K562 (cell line): ENCODE data around the gene TTLL12. TPM values are rescaled to one million over a fixed set of nuclear protein-coding genes. Genes with fewer than 3 reads are reported as not detected.
A peak's percentile ranks its signal among the peaks of the same experiment; 100 is the strongest.

Source experiments
- CTBP1 ChIP-seq: fragments of 450-650 bp; IDR thresholded peaks from 2 replicates; pipeline ENCODE4 v1.6.1; 2016; ENCODE audit warnings: borderline replicate concordance
- DMBX1 ChIP-seq: fragments of 250-450 bp; sonication (Bioruptor Pico); IDR thresholded peaks from 2 replicates; pipeline ENCODE4 v1.8.0; 2022; ENCODE audit warnings: inconsistent platforms, mild to moderate bottlenecking, moderate library complexity, borderline replicate concordance
- EGR1 ChIP-seq: fragments of 450-650 bp; conservative IDR thresholded peaks from 2 replicates; pipeline ENCODE4 v1.6.1; 2017; ENCODE audit warnings: mild to moderate bottlenecking
- EP300 ChIP-seq: IDR thresholded peaks from 2 replicates; pipeline ENCODE4 v1.6.1; 2012; ENCODE audit warnings: low read length, improper control_type of control experiment
- ETV5 ChIP-seq: sonication (generic); formaldehyde crosslinking; IDR thresholded peaks from 2 replicates; pipeline ENCODE4 v1.4.0; 2020; ENCODE audit warnings: low read depth, mild to moderate bottlenecking, missing genetic modification reagents
- HDAC8 ChIP-seq: fragments of 450-650 bp; IDR thresholded peaks from 2 replicates; pipeline ENCODE4 v1.6.1; 2016; ENCODE audit warnings: mild to moderate bottlenecking, missing genetic modification characterization, moderate library complexity, missing compliant biosample characterization
- IFI16 ChIP-seq: fragments of 250-450 bp; sonication (Bioruptor Pico); IDR thresholded peaks from 2 replicates; pipeline ENCODE4 v2.1.2; 2022; ENCODE audit warnings: mild to moderate bottlenecking, inconsistent platforms
- JUNB ChIP-seq: fragments of 450-650 bp; formaldehyde crosslinking; conservative IDR thresholded peaks from 2 replicates; pipeline ENCODE4 v1.4.0; 2020; ENCODE audit warnings: mild to moderate bottlenecking
- LEF1 ChIP-seq: fragments of 450-650 bp; IDR thresholded peaks from 2 replicates; pipeline ENCODE4 v1.6.1; 2016; ENCODE audit warnings: mild to moderate bottlenecking
- MIER1 ChIP-seq: fragments of 450-650 bp; IDR thresholded peaks from 2 replicates; pipeline ENCODE4 v1.6.1; 2016; ENCODE audit warnings: antibody characterized with exemption, mild to moderate bottlenecking, low read depth
- MTA2 ChIP-seq: fragments of 450-650 bp; IDR thresholded peaks from 2 replicates; pipeline ENCODE4 v1.6.1; 2016; ENCODE audit warnings: low read depth
- PHF21A ChIP-seq: fragments of 450-650 bp; IDR thresholded peaks from 2 replicates; pipeline ENCODE4 v1.6.1; 2017; ENCODE audit warnings: low read depth, borderline replicate concordance
- PML ChIP-seq: IDR thresholded peaks from 2 replicates; pipeline ENCODE4 v1.6.1; 2012; ENCODE audit warnings: low read length, inconsistent platforms
- SP1 ChIP-seq: sonication (generic); formaldehyde crosslinking; IDR thresholded peaks from 2 replicates; pipeline ENCODE4 v1.8.1; 2022; ENCODE audit warnings: mild to moderate bottlenecking, missing genetic modification reagents
- TBP ChIP-seq: optimal IDR thresholded peaks from 2 replicates; pipeline ENCODE3; 2011; ENCODE audit warnings: low read depth, low read length, improper control_type of control experiment
- TOE1 ChIP-seq, 2 experiments: fragments of 450-650 bp in 1 of 2; sonication (generic) in 1 of 2; formaldehyde crosslinking in 1 of 2; IDR thresholded peaks; 2 replicates each; pipeline versions ENCODE4 v1.7.1 to v1.8.0; 2016 to 2022; ENCODE audit warnings: borderline replicate concordance in 2 of 2, mild to moderate bottlenecking in 2 of 2, antibody characterized with exemption in 1 of 2, inconsistent platforms in 1 of 2, low read depth in 1 of 2, missing genetic modification reagents in 1 of 2, moderate library complexity in 1 of 2
- polyA plus RNA-seq, 8 experiments: library from polyadenylated mRNA; depleted of rRNA in 4 of 8; stranded (reverse) in 5 of 8; unstranded in 3 of 8; fragments of >200 nt; fragmentation: Nextera tagmentation in 2 of 8; fragmentation: Illumina TruSeq in 1 of 8; extraction: Ambion mirVana in 2 of 8; extraction: Trizol in 1 of 8; gene quantifications; 2 replicates each; pipeline versions ENCODE4 v1.2.1 to v1.2.3, GENCODE V29; 2011 to 2014; ENCODE audit warnings: inconsistent platforms in 1 of 8, missing spikeins in 1 of 8
- total RNA-seq, 7 experiments: library from RNA; depleted of rRNA in 6 of 7; stranded (reverse); fragments of >200 nt in 6 of 7; fragmentation: Illumina TruSeq in 2 of 7; extraction: Trizol in 2 of 7; gene quantifications; 2 replicates each; pipeline versions ENCODE4 v1.2.1 to v1.2.3, GENCODE V29; 2011 to 2021; ENCODE audit warnings: low replicate concordance in 1 of 7
- TF ChIP-seq, protein P1 (sequence below), 2 experiments: fragments of 150-350 bp in 1 of 2; IDR thresholded peaks; 2 replicates each; pipeline ENCODE4 v1.6.1; 2012 to 2016; ENCODE audit warnings: low read depth in 2 of 2, low read length in 2 of 2, mild to moderate bottlenecking in 1 of 2, moderate library complexity in 1 of 2
- TF ChIP-seq, protein P2 (sequence below): fragments of 250-450 bp; sonication (Bioruptor Pico); IDR thresholded peaks from 2 replicates; pipeline ENCODE4 v1.9.0; 2021; ENCODE audit warnings: mild to moderate bottlenecking
- TF ChIP-seq, protein P3 (sequence below), 2 experiments: fragments of 450-650 bp in 1 of 2; sonication (generic) in 1 of 2; formaldehyde crosslinking in 1 of 2; IDR thresholded peaks in 1 of 2; conservative IDR thresholded peaks in 1 of 2; 2 replicates each; pipeline versions ENCODE4 v1.6.1 to v1.8.1; 2016 to 2023; ENCODE audit warnings: mild to moderate bottlenecking in 2 of 2, moderate library complexity in 2 of 2, inconsistent platforms in 1 of 2, missing genetic modification reagents in 1 of 2
- TF ChIP-seq, protein P4 (sequence below): sonication (generic); formaldehyde crosslinking; IDR thresholded peaks from 2 replicates; pipeline ENCODE4 v1.8.0; 2022; ENCODE audit warnings: mild to moderate bottlenecking, low read depth, missing genetic modification reagents

TTLL12 gene
- total and polyA plus RNA-seq, 9 of the 15 experiments (the other 6 are each of a cell fraction or from before 2014, with no cell fraction given) = 1.3 to 128 (median 43.0) TPM

DNA sequence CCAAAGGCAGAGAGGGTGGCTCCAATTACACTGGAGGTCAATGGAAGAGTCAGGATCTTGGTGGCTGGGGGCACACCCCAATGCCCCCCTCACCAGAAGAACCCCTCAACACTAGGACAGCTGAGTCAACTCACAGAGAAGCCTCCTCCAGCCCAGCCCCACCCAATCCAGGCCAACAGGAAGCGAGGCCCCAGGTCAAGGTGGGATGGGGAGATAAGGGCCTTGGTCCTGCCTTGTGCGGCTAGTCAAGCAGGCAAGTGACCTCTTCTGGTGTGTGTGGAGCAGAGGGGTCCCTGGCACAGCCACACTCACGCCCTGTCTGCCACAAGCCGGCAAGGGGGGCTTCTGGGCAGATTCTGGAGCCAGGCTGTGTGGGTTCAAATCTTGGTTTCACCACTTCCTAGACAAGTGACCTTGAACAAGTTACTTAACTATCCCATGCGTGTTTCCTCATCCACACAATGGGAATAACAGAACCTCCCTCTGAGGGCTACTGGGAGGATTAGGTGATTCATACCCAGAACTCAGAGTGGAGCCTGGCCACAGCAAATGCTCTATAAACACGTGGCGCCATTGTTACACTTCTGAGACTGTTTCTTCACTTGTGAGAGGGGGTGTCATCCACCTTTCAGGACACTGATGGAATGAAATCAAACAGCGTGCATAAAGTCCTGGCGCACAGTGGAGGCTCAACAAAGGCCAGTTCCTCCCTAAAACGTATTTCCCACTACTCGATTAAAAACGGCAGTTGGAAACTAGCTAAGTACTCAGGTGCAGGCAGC lies 3.2 kb downstream of the TTLL12 start (continued):
- TF ChIP-seq MIER1 = no peak
- TF ChIP-seq, protein P1, sequence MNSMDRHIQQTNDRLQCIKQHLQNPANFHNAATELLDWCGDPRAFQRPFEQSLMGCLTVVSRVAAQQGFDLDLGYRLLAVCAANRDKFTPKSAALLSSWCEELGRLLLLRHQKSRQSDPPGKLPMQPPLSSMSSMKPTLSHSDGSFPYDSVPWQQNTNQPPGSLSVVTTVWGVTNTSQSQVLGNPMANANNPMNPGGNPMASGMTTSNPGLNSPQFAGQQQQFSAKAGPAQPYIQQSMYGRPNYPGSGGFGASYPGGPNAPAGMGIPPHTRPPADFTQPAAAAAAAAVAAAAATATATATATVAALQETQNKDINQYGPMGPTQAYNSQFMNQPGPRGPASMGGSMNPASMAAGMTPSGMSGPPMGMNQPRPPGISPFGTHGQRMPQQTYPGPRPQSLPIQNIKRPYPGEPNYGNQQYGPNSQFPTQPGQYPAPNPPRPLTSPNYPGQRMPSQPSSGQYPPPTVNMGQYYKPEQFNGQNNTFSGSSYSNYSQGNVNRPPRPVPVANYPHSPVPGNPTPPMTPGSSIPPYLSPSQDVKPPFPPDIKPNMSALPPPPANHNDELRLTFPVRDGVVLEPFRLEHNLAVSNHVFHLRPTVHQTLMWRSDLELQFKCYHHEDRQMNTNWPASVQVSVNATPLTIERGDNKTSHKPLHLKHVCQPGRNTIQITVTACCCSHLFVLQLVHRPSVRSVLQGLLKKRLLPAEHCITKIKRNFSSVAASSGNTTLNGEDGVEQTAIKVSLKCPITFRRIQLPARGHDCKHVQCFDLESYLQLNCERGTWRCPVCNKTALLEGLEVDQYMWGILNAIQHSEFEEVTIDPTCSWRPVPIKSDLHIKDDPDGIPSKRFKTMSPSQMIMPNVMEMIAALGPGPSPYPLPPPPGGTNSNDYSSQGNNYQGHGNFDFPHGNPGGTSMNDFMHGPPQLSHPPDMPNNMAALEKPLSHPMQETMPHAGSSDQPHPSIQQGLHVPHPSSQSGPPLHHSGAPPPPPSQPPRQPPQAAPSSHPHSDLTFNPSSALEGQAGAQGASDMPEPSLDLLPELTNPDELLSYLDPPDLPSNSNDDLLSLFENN (IDR thresholded peaks at IDR 0.05; ENCODE audit: low read depth in 2 of 2, low read length in 2 of 2) = peak in 1 of 2 experiments; percentile 83; a peak in 2 of 4 replicates
- TF ChIP-seq MTA2 = peak; percentile 89
- peak; percentile 89 for TF ChIP-seq EP300
- peak; percentile 64 for TF ChIP-seq PML
- no peak for TF ChIP-seq JUNB
- no peak for TF ChIP-seq PHF21A
- peak; percentile 80 for TF ChIP-seq LEF1
- no peak for TF ChIP-seq TBP
- TF ChIP-seq, protein P2, sequence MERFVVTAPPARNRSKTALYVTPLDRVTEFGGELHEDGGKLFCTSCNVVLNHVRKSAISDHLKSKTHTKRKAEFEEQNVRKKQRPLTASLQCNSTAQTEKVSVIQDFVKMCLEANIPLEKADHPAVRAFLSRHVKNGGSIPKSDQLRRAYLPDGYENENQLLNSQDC (CRISPR knock-in tag) = no peak
- TF ChIP-seq ETV5 (CRISPR knock-in tag) = peak; percentile 96
- peak; percentile 19; the same call in 1 of the 2 replicates for TF ChIP-seq TOE1 (IDR thresholded peaks at IDR 0.05; ENCODE audit: borderline replicate concordance)
- no peak for TF ChIP-seq TOE1 (CRISPR knock-in tag; IDR thresholded peaks at IDR 0.05; ENCODE audit: borderline replicate concordance, low read depth)
- TF ChIP-seq, protein P3, sequence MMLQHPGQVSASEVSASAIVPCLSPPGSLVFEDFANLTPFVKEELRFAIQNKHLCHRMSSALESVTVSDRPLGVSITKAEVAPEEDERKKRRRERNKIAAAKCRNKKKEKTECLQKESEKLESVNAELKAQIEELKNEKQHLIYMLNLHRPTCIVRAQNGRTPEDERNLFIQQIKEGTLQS (IDR thresholded peaks at IDR 0.05) = peak; percentile 50; the same call in 1 of the 2 replicates
- TF ChIP-seq, protein P3 (CRISPR knock-in tag; conservative IDR thresholded peaks at IDR 0.05) = no peak
- 0 out of 2 replicates have a peak, but pooled peaks have one; percentile 80 for TF ChIP-seq CTBP1
- TF ChIP-seq DMBX1 (CRISPR knock-in tag) = peak; percentile 68
- no peak for TF ChIP-seq EGR1
- TF ChIP-seq SP1 = 0 out of 2 replicates have a peak, but pooled peaks have one; percentile 59
- TF ChIP-seq HDAC8 (tag) = no peak
- TF ChIP-seq IFI16 = no peak
- TF ChIP-seq, protein P4, sequence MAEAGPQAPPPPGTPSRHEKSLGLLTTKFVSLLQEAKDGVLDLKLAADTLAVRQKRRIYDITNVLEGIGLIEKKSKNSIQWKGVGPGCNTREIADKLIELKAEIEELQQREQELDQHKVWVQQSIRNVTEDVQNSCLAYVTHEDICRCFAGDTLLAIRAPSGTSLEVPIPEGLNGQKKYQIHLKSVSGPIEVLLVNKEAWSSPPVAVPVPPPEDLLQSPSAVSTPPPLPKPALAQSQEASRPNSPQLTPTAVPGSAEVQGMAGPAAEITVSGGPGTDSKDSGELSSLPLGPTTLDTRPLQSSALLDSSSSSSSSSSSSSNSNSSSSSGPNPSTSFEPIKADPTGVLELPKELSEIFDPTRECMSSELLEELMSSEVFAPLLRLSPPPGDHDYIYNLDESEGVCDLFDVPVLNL = no peak
